Nephron progenitor cell (in vitro differentiated cells): ENCODE results near the gene IQCN.

Source experiments
- DNase-seq: peaks from one replicate; pipeline ENCODE4 v3.0.0; 2021
- H3K27ac Mint-ChIP-seq: 2 replicates; pipeline ENCODE4 v1.8.0; 2021; ENCODE audit warnings: mild to moderate bottlenecking, moderate library complexity, mixed read lengths
- H3K27me3 Mint-ChIP-seq: 2 replicates; pipeline ENCODE4 v1.8.0; 2021; ENCODE audit warnings: mild to moderate bottlenecking, low read depth, mixed read lengths; ENCODE audit not compliant: poor library complexity
- H3K36me3 Mint-ChIP-seq: 2 replicates; pipeline ENCODE4 v1.8.0; 2021; ENCODE audit warnings: low read depth, mixed read lengths
- H3K4me1 Mint-ChIP-seq: 2 replicates; pipeline ENCODE4 v1.8.0; 2021; ENCODE audit warnings: mixed read lengths
- H3K4me3 Mint-ChIP-seq: 2 replicates; pipeline ENCODE4 v1.8.0; 2021; ENCODE audit warnings: mild to moderate bottlenecking, moderate library complexity, mixed read lengths
- H3K9me3 Mint-ChIP-seq: 2 replicates; pipeline ENCODE4 v1.8.0; 2021; ENCODE audit warnings: mild to moderate bottlenecking, moderate library complexity, mixed read lengths
- TF ChIP-seq, protein P1 (sequence below): fragments of 200-600 bp; sonication (generic); IDR thresholded peaks from 2 replicates; pipeline ENCODE4 v1.5.0; 2021; ENCODE audit warnings: antibody characterized with exemption

Gene IQCN

DNA sequence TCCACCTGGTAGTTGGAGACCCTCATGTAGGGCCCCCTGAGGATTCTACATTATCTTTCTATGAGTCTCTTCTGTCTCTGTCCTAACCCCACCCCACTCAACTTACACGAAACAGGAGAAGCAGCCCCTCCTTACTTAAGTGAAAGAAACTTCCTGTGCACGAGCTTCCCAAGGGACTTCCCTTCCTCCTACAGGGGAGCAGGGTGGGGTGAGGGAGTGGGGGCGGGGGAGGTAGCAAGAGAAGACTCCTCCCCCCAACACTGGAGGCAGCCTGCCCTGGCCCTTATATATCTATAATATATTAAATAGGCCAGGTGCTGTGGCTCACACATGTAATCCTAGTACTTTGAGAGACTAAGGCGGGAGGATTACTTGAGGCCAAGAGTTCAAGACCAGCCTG is 42.5 kb downstream of the IQCN start:
- Mint-ChIP-seq H3K4me3 (peak overlapping the region; percentile 71), H3K36me3 (no peaks in the 10 kb centered on the region), H3K4me1 (peaks cover 30% of the 10 kb centered on the region), H3K27me3 (peaks cover 56% of the 10 kb centered on the region), H3K27ac (no peak overlapping the region), H3K9me3 (peaks cover 6% of the 10 kb centered on the region)
- no peak for DNase-seq
- TF ChIP-seq, protein P1, sequence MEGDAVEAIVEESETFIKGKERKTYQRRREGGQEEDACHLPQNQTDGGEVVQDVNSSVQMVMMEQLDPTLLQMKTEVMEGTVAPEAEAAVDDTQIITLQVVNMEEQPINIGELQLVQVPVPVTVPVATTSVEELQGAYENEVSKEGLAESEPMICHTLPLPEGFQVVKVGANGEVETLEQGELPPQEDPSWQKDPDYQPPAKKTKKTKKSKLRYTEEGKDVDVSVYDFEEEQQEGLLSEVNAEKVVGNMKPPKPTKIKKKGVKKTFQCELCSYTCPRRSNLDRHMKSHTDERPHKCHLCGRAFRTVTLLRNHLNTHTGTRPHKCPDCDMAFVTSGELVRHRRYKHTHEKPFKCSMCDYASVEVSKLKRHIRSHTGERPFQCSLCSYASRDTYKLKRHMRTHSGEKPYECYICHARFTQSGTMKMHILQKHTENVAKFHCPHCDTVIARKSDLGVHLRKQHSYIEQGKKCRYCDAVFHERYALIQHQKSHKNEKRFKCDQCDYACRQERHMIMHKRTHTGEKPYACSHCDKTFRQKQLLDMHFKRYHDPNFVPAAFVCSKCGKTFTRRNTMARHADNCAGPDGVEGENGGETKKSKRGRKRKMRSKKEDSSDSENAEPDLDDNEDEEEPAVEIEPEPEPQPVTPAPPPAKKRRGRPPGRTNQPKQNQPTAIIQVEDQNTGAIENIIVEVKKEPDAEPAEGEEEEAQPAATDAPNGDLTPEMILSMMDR, result no peak

DNA sequence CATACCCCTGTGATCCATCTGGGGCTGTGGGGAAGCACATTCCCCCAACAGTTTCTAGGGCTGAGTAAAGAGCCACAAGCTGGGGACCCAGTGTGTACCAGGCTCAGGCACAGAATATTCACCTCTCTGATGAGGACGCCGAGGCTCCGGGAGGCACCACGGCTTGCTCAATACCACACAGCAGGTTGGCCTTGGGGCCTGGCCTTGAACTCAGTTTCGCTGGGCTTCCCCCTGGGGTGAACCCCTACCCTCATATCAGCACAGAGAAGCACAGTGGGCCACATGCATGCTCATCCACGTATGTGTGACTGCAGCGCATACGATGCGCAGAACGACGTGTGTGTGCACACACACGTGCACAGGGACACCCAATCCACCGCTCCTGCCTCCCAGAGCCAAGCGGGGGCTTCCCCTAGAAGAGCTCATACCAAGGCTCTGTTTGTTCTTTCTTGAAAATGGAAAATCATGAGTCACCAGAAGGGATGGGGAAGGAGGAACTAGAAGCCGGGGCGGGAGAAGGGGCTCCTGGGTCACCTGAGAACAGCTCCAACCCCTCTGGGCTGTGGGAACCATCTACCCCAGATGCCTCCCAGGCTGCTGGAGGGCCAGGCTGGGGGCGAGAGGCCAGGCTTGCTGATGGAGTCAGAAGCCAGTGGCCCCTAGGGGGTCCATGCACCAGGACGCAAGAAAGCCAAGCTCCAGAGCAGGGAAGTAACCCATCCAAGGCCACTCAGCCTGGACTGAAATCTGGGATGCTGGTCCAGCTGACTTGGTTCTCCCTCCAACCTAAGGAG is 43.1 kb downstream of the IQCN start:
- Mint-ChIP-seq H3K27ac (no peak overlapping the region), H3K27me3 (peaks cover 54% of the 10 kb centered on the region), H3K36me3 (no peaks in the 10 kb centered on the region), H3K4me1 (peaks cover 32% of the 10 kb centered on the region), H3K4me3 (no peak overlapping the region), H3K9me3 (peaks cover 6% of the 10 kb centered on the region)
- no peak for DNase-seq
- TF ChIP-seq, protein P1, result no peak

DNA sequence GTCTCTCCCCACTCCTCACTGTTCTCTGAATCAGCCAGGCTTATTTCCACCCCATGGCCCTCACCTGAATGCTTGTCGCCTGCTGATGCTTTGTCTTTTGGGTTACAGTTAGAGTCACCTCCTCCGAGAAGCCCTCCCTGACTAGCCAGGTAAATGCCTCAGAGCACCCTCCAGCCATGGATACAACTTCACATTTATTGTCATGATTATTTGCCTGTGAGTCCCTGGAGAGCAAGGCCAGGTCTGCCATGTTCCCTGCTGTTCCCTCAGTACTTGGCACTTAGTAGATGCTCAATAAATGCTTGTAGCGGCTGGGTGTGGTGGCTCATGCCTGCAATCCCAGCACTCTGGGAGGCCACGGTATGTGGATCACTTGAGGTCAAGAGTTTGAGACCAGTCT is 44.3 kb downstream of the IQCN start:
- H3K9me3 Mint-ChIP-seq, result peaks cover 6% of the 10 kb centered on the region
- peaks cover 41% of the 10 kb centered on the region for H3K4me1 Mint-ChIP-seq
- no peak for DNase-seq
- no peak overlapping the region for H3K4me3 Mint-ChIP-seq
- TF ChIP-seq, protein P1, result no peak
- H3K36me3 Mint-ChIP-seq, result no peaks in the 10 kb centered on the region
- no peak overlapping the region for H3K27ac Mint-ChIP-seq
- peaks cover 59% of the 10 kb centered on the region for H3K27me3 Mint-ChIP-seq

DNA sequence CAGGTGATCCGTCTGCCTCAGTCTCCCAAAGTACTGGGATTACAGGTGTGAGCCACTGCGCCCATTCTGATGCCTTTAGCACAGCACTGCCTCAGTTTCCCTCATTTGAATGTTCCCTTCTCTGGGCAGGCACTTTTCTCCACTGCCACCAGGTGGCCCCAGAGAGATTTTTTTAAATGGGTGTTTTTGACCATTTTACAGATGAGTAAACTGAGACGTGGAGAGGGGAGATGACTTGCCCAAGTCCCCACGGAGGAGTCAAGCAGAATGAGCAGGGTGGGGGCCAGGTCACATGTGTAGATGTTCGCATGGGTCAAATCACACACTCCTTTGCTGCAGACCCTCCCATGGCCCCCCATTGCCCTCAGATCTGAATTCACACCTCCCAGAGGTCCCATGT is 44.8 kb downstream of the IQCN start:
- peaks cover 45% of the 10 kb centered on the region for H3K4me1 Mint-ChIP-seq
- H3K27ac Mint-ChIP-seq, result no peak overlapping the region
- H3K27me3 Mint-ChIP-seq, result peaks cover 59% of the 10 kb centered on the region
- H3K9me3 Mint-ChIP-seq, result peaks cover 6% of the 10 kb centered on the region
- TF ChIP-seq, protein P1, result peak; percentile 41
- H3K36me3 Mint-ChIP-seq, result no peaks in the 10 kb centered on the region
- DNase-seq, result no peak
- H3K4me3 Mint-ChIP-seq, result no peak overlapping the region

DNA sequence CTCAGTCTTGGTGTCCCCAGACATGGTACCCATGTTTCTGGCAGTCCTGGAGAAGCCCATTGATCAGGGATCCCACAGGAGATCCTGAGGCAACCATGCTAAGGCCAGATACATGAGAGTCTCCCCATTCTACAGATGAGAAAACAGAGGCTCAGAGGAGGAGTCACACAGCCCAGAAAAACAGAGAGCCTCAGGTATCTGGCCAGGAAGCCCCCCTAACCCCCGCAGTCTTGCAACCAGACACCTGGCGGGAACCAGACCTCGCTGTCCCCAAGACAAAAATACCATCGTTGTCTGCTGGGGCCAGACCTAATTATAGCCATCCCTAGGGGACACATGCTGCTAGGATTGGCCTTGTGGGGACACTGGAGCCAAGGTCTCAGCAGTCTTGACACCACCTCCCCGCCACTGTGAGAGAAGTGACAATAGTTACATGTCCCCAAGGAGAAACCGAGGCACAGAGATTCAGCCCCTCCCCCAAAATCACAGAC is 46.4 kb downstream of the IQCN start:
- TF ChIP-seq, protein P1, result no peak
- H3K27me3 Mint-ChIP-seq, result peaks cover 62% of the 10 kb centered on the region
- no peaks in the 10 kb centered on the region for H3K9me3 Mint-ChIP-seq
- H3K27ac Mint-ChIP-seq, result no peak overlapping the region
- no peak for DNase-seq
- no peaks in the 10 kb centered on the region for H3K36me3 Mint-ChIP-seq
- peaks cover 52% of the 10 kb centered on the region for H3K4me1 Mint-ChIP-seq
- H3K4me3 Mint-ChIP-seq, result no peak overlapping the region
